Esophagus squamous epithelium (tissue), 5 donors: ENCODE results near the gene ZMAT2. TPM values are rescaled to one million over a fixed set of nuclear protein-coding genes. Genes with fewer than 3 reads are reported as not detected.

Experiments used
- DNase-seq: peaks from one replicate; lab custom pipeline; 2025; lab: John Stamatoyannopoulos, UW
- H3K27ac ChIP-seq, 4 donors: fragments of 200-600 bp; sonication (generic); one replicate each; pipeline ENCODE4 v1.5.1; 2016 to 2019; ENCODE audit warnings: mild to moderate bottlenecking in 1 of 4
- H3K27me3 ChIP-seq, 4 donors: fragments of 200-600 bp; sonication (generic); 1 replicate in 3 of 4; 2 replicates in 1 of 4; pipeline versions ENCODE4 v1.5.1 to v1.6.0; 2017 to 2021; ENCODE audit warnings: antibody characterized with exemption in 1 of 4
- H3K36me3 ChIP-seq, 3 donors: fragments of 200-600 bp; sonication (generic); one replicate each; pipeline ENCODE4 v1.5.1; 2016 to 2019
- H3K4me1 ChIP-seq, 3 donors: fragments of 200-600 bp; sonication (generic); one replicate each; pipeline ENCODE4 v1.5.1; 2017 to 2019
- H3K4me3 ChIP-seq, 4 donors: fragments of 200-600 bp; sonication (generic); 1 replicate in 3 of 4; 2 replicates in 1 of 4; pipeline ENCODE4 v1.5.1; 2016 to 2019; ENCODE audit warnings: mild to moderate bottlenecking in 2 of 4, moderate library complexity in 1 of 4
- H3K9me3 ChIP-seq, 3 donors: fragments of 200-600 bp; sonication (generic); one replicate each; pipeline ENCODE4 v1.5.1; 2016 to 2019
- CTCF ChIP-seq, 6 experiments: fragments of 450-650 bp in 4 of 6; fragments of 200-600 bp in 2 of 6; sonication (generic) in 2 of 6; IDR thresholded peaks; one replicate each; pipeline ENCODE4 v1.5.1; 2016 to 2019; ENCODE audit warnings: antibody characterized with exemption in 6 of 6, mild to moderate bottlenecking in 4 of 6, moderate library complexity in 4 of 6
- POLR2A ChIP-seq, 4 donors: fragments of 450-650 bp; IDR thresholded peaks; one replicate each; pipeline ENCODE4 v1.6.1; 2017; ENCODE audit warnings: antibody characterized with exemption in 4 of 4, mild to moderate bottlenecking in 4 of 4, moderate library complexity in 3 of 4
- WGBS, 2 donors: methylation state at CpG; one replicate each; pipeline ENCODE4 v1.1.5; 2018; 5-methylcytosine and 5-hydroxymethylcytosine counted together
- intact Hi-C: fragments of 100-400 bp; cut with DNase I; formaldehyde crosslinking; loops from one replicate; pipeline ENCODE4 v1.15.0; 2022
- total RNA-seq, 4 donors: library from RNA; depleted of rRNA; stranded (reverse); fragments of >200 nt; gene quantifications; one replicate each; pipeline ENCODE4 v1.1.0, GENCODE V29; 2016
- donor health status: DM: yes; HTN: yes; CAD: no.

ZMAT2 gene
- total RNA-seq, 4 donors from 2014 or later: 25.2 to 52.4 (median 41.3) TPM

GRCh38 chr5:140674629-140675028 is 25.6 kb upstream of the ZMAT2 start:
- H3K27me3 ChIP-seq: no peaks in the 10 kb centered on the region
- peaks cover 0 to 10% (median 0%) of the 10 kb centered on the region in 3 donors for H3K4me1 ChIP-seq
- intact Hi-C loops: no loop called here
- H3K4me3 ChIP-seq: no peak overlapping the region
- TF ChIP-seq POLR2A (IDR thresholded peaks at IDR 0.05) (no peak), CTCF (IDR thresholded peaks at IDR 0.05) (no peak)
- no peak for DNase-seq
- WGBS, 2 donors: 96 to 100% methylated on average over 4 of the region's 4 CpGs
- no peaks in the 10 kb centered on the region for H3K9me3 ChIP-seq
- no peak overlapping the region for H3K27ac ChIP-seq
- H3K36me3 ChIP-seq: peaks cover 17 to 100% (median 27%) of the 10 kb centered on the region in 3 donors

- Histone ChIP-seq H3K9me3 (no peaks in the 10 kb centered on the region), H3K4me1 (no peaks in the 10 kb centered on the region), H3K27ac (no peak overlapping the region), H3K36me3 (peaks cover 17 to 100% (median 26%) of the 10 kb centered on the region in 3 donors), H3K4me3 (no peak overlapping the region), H3K27me3 (no peaks in the 10 kb centered on the region)
- TF ChIP-seq POLR2A (IDR thresholded peaks at IDR 0.05) (no peak), CTCF (IDR thresholded peaks at IDR 0.05) (no peak)
- intact Hi-C loops: no loop called here
- WGBS, 2 donors: 64 to 83% methylated on average over 2 of the region's 3 CpGs
- DNase-seq: no peak
These were observed 22.3 kb upstream of the ZMAT2 start for GRCh38 chr5:140677947-140678346.

GRCh38 chr5:140678993-140679392 is 21.3 kb upstream of the ZMAT2 start:
- peaks cover 13 to 100% (median 26%) of the 10 kb centered on the region in 3 donors for H3K36me3 ChIP-seq
- intact Hi-C loops: no loop called here
- TF ChIP-seq CTCF (IDR thresholded peaks at IDR 0.05) (no peak), POLR2A (IDR thresholded peaks at IDR 0.05) (no peak)
- H3K4me3 ChIP-seq: no peak overlapping the region
- H3K27ac ChIP-seq: no peak overlapping the region
- no peaks in the 10 kb centered on the region for H3K9me3 ChIP-seq
- DNase-seq: no peak
- H3K4me1 ChIP-seq: no peaks in the 10 kb centered on the region
- WGBS, 2 donors: 97 to 98% methylated on average over 6 to 7 of the region's 7 CpGs
- no peaks in the 10 kb centered on the region for H3K27me3 ChIP-seq

- H3K4me3 ChIP-seq: peak overlapping the region; percentile 72 to 86 (median 84)
- TF ChIP-seq CTCF (IDR thresholded peaks at IDR 0.05): no peak
- no peak for TF ChIP-seq POLR2A (IDR thresholded peaks at IDR 0.05)
- H3K27ac ChIP-seq: peak overlapping the region; percentile 85 to 95 (median 89)
- intact Hi-C loops: no loop called here
- no peak for DNase-seq
- H3K4me1 ChIP-seq: peaks cover 4 to 49% (median 22%) of the 10 kb centered on the region in 3 donors
- H3K27me3 ChIP-seq: no peaks in the 10 kb centered on the region
- WGBS, 2 donors: 39 to 50% methylated on average over 8 of the region's 8 CpGs
- no peaks in the 10 kb centered on the region for H3K9me3 ChIP-seq
- H3K36me3 ChIP-seq: peaks cover 16 to 59% (median 19%) of the 10 kb centered on the region in 3 donors
These were observed 9.8 kb upstream of the ZMAT2 start for GRCh38 chr5:140690376-140690932.

DNA sequence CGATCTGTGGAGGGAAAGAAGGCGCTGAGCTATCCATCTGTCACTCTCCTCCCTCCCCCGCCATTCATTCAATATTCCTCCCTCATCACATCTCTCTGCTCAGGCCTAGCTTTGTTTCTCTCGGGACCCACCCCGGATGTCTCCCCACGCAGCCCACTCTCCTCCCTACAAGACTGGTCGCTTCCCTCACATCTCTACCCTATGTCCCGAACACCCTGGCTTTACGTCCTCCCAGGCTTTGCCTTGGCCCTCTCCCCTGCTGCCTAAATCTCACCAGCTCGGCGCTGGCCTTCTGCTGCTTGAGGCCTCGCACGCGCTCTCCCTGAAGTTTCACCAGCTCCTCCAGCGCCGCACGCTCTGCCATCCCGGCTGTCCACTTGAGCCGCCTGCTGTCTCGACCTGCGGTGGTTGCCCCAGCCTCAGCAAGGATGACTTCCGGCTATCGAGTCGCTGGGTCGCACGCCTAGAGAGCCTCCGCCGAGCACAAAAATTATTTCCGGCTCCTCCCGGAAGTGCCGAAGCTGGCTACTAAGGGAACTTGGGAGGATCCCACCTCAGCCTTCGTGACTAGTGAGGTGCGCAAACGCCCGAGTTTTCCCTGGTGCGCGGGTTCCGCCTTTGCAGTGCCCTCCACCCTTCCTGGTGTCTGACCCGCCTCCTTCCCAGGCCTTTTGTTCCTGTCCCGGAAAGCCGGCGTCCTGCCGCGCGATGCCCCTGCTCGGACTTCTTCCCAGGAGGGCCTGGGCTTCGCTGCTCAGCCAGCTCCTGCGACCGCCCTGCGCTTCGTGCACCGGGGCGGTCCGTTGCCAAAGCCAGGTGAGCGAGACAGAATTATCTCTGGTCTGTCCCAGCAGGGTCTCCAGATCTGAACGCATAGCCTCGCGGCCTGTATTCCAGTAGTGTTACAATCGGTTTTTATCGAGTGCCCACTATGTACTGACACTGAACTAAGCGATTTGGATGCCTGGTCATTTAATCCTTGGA is 9.0 kb upstream of the ZMAT2 start, which contains the start of the genes HARS1 and HARS2:
Gene HARS1 (minus strand): TSS at position 430 of the 984 bp plus-strand sequence. CDS start 66 bp downstream, at position 364.
Gene HARS2 (plus strand): TSS at position 515 of the 984 bp plus-strand sequence. CDS start 194 bp downstream, at position 709.
- Histone ChIP-seq H3K4me1 (peaks cover 4 to 49% (median 22%) of the 10 kb centered on the region in 3 donors), H3K27ac (peak within 1 kb of the TSS; percentile 85 to 95 (median 89)), H3K4me3 (peak within 1 kb of the TSS; percentile 72 to 86 (median 84)), H3K9me3 (no peaks in the 10 kb centered on the region), H3K27me3 (no peaks in the 10 kb centered on the region), H3K36me3 (peaks cover 23 to 59% (median 23%) of the 10 kb centered on the region in 3 donors)
- TF ChIP-seq CTCF (IDR thresholded peaks at IDR 0.05) (peak in 1 of 6 experiments; percentile 23), POLR2A (IDR thresholded peaks at IDR 0.05) (peak in 2 of 4 donors; percentile 34 to 47)
- 0 to 1% methylated on average over 24 to 33 of the region's 61 CpGs for WGBS, 2 donors
- DNase-seq: peak; percentile 55
- intact Hi-C loops: no loop called here
